ENCODE results near the gene TEX2.

The TEX2 gene

DNA sequence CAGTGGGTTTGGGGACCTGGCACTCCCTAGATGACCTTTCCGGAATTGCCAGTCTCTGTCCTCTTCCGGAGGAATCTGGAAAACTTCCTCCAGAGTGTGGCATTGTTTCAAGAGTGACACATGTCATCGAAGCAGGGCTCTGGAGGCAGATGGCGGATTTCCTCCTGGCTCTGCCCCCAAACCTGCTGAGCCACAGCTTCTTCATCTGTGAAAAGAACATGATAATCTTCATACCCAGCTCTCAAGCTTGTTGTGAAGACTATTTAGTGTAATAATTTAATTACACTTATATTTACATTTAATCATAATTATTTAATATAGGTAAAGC, 19.7 kb upstream of the TEX2 start:
- no peak overlapping the region for H3K4me2 ChIP-seq (ENCODE audit: low read length)

DNA sequence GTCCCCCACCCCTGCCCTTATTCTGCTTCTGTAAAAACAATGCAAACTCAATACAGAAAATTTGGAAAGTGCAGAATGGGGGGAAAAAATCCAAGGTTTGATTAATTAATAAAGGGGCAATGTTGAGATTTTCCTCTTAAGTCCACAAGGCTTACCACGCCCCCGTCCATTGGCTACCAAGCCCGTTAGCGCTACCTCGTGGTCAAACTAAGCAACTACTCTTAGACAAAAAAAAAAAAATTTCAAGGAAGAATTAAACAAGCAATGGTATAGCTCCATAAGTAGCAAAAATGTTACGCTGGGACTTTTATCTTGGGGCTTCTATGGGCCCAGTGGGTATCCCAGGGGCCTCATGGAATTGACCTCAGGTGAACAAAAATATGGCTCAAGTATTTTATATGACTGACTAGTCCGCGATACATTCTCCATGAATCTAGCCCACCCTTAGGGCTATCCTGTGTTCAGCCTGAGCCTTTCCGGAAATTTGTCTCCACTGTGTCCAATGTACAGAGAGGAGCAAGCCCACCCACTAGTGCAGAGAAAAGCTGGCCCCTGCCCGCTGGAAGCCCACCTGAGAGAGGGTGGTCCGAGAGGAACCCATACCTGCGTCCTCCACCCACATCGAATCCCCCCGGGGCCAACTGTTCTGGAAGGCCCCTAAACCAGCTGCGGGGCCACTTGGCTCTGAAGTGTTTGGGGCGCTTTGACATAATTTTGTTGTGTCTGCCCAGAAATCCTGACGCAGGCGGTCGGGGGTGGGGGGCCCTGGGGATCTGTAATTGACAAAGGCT, 19.1 kb upstream of the TEX2 start:
- H3K36me3 ChIP-seq (replicated peaks; ENCODE audit: low read depth, low read length), result no peaks in the 10 kb centered on the region
- no peaks in the 10 kb centered on the region for H3K79me2 ChIP-seq (ENCODE audit: low read length)
- TF ChIP-seq EZH2phosphoT487 (IDR thresholded peaks at IDR 0.05; ENCODE audit: low read depth), result no peak
- TF ChIP-seq, protein P1, sequence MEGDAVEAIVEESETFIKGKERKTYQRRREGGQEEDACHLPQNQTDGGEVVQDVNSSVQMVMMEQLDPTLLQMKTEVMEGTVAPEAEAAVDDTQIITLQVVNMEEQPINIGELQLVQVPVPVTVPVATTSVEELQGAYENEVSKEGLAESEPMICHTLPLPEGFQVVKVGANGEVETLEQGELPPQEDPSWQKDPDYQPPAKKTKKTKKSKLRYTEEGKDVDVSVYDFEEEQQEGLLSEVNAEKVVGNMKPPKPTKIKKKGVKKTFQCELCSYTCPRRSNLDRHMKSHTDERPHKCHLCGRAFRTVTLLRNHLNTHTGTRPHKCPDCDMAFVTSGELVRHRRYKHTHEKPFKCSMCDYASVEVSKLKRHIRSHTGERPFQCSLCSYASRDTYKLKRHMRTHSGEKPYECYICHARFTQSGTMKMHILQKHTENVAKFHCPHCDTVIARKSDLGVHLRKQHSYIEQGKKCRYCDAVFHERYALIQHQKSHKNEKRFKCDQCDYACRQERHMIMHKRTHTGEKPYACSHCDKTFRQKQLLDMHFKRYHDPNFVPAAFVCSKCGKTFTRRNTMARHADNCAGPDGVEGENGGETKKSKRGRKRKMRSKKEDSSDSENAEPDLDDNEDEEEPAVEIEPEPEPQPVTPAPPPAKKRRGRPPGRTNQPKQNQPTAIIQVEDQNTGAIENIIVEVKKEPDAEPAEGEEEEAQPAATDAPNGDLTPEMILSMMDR (IDR thresholded peaks at IDR 0.05; ENCODE audit: low read depth, low read length), result peak; percentile 85
- peaks cover 14% of the 10 kb centered on the region for H3K4me1 ChIP-seq (ENCODE audit: low read length)
- no peak overlapping the region for H3K4me2 ChIP-seq (ENCODE audit: low read length)
- H3K9me3 ChIP-seq (ENCODE audit: insufficient read depth, low read length), result no peaks in the 10 kb centered on the region
- H3K9ac ChIP-seq (ENCODE audit: low read length), result no peak overlapping the region
- H2AFZ ChIP-seq (ENCODE audit: low read depth, low read length), result no peak overlapping the region
- H3K4me3 ChIP-seq (ENCODE audit: low read length), result no peak overlapping the region
- H4K20me1 ChIP-seq (ENCODE audit: insufficient read depth, low read length), result no peaks in the 10 kb centered on the region
- no peak overlapping the region for H3K27ac ChIP-seq (ENCODE audit: low read length)
- H3K27me3 ChIP-seq (ENCODE audit: low read depth, low read length), result no peaks in the 10 kb centered on the region

More for the DNA sequence above, 19.7 kb upstream of the TEX2 start:
- H2AFZ ChIP-seq (ENCODE audit: low read depth, low read length), result no peak overlapping the region
- H4K20me1 ChIP-seq (ENCODE audit: insufficient read depth, low read length), result no peaks in the 10 kb centered on the region
- no peaks in the 10 kb centered on the region for H3K9me3 ChIP-seq (ENCODE audit: insufficient read depth, low read length)
- H3K27me3 ChIP-seq (ENCODE audit: low read depth, low read length), result no peaks in the 10 kb centered on the region
- no peak overlapping the region for H3K9ac ChIP-seq (ENCODE audit: low read length)
- H3K4me1 ChIP-seq (ENCODE audit: low read length), result peaks cover 11% of the 10 kb centered on the region
- H3K79me2 ChIP-seq (ENCODE audit: low read length), result no peaks in the 10 kb centered on the region
- no peak for TF ChIP-seq EZH2phosphoT487 (IDR thresholded peaks at IDR 0.05; ENCODE audit: low read depth)
- TF ChIP-seq, protein P1 (IDR thresholded peaks at IDR 0.05; ENCODE audit: low read depth, low read length), result no peak
- H3K36me3 ChIP-seq (replicated peaks; ENCODE audit: low read depth, low read length), result no peaks in the 10 kb centered on the region
- no peak overlapping the region for H3K4me3 ChIP-seq (ENCODE audit: low read length)
- no peak overlapping the region for H3K27ac ChIP-seq (ENCODE audit: low read length)

DNA sequence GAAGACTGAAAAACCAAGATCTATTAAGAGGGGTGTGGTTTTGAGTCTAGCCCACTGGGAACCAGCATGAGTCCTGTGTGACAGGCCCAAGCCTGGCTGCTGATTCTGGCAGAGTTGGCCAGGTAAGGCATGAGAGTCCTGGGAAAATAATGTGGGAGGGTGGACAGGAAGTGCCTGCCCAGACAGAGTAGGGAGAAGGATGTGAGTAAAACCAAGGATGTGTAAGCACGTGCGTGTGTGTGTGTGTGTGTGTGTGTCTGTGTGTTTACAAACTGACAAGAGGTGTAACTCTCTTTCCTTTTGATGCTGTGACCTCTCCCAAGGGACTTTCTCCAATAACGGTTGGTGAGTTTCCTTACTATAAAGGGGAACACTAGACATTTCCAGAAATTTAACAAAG, 15.6 kb upstream of the TEX2 start:
- Histone ChIP-seq H3K36me3 (replicated peaks; ENCODE audit: low read depth, low read length) (no peaks in the 10 kb centered on the region), H3K79me2 (ENCODE audit: low read length) (no peaks in the 10 kb centered on the region), H3K27me3 (ENCODE audit: low read depth, low read length) (no peaks in the 10 kb centered on the region), H3K9me3 (ENCODE audit: insufficient read depth, low read length) (no peaks in the 10 kb centered on the region), H2AFZ (ENCODE audit: low read depth, low read length) (no peak overlapping the region), H3K4me3 (ENCODE audit: low read length) (no peak overlapping the region), H3K4me2 (ENCODE audit: low read length) (peak overlapping the region; percentile 45), H3K27ac (ENCODE audit: low read length) (no peak overlapping the region), H3K4me1 (ENCODE audit: low read length) (peaks cover 14% of the 10 kb centered on the region), H3K9ac (ENCODE audit: low read length) (no peak overlapping the region), H4K20me1 (ENCODE audit: insufficient read depth, low read length) (no peaks in the 10 kb centered on the region)
- TF ChIP-seq, protein P1 (IDR thresholded peaks at IDR 0.05; ENCODE audit: low read depth, low read length), result no peak
- TF ChIP-seq EZH2phosphoT487 (IDR thresholded peaks at IDR 0.05; ENCODE audit: low read depth), result no peak

DNA sequence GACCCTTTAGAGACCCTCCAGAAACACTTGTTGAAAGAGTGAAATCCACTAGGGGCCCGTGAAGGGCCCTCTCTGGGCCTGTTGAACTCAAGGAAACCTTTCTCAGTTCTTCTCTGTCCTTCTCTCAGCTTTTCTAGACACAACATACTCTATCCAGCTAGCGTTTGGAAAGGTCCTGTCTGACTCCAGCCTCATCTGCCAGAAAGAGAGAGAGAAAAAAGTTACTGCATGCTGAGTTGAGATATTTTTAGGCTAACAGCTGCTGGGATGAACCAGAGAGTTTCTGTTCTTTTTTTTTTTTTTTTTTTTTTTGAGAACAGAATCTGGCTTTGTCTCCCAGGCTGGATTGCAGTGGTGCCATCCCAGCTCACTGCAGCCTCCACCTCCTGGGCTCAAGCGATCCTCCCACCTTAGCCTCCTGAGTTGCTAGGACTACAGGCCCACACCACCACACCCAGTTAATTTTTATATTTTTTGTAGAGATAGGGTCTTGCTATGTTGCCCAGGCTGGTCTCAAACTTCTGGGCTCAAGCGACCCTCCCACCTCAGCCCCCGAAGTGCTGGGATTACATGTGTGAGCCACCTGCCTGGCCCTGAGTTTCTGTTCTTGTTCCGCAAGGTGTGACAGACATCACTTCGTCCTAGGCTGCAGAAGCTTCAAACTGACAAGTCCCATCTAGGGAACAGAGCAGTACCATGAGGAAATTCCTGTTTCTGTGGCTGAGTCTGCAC, 14.9 kb upstream of the TEX2 start:
- no peak overlapping the region for H2AFZ ChIP-seq (ENCODE audit: low read depth, low read length)
- peak overlapping the region; percentile 45 for H3K4me2 ChIP-seq (ENCODE audit: low read length)
- H3K9ac ChIP-seq (ENCODE audit: low read length), result no peak overlapping the region
- H4K20me1 ChIP-seq (ENCODE audit: insufficient read depth, low read length), result no peaks in the 10 kb centered on the region
- no peaks in the 10 kb centered on the region for H3K27me3 ChIP-seq (ENCODE audit: low read depth, low read length)
- no peak for TF ChIP-seq EZH2phosphoT487 (IDR thresholded peaks at IDR 0.05; ENCODE audit: low read depth)
- TF ChIP-seq, protein P1 (IDR thresholded peaks at IDR 0.05; ENCODE audit: low read depth, low read length), result no peak
- H3K4me1 ChIP-seq (ENCODE audit: low read length), result peaks cover 14% of the 10 kb centered on the region
- no peak overlapping the region for H3K4me3 ChIP-seq (ENCODE audit: low read length)
- no peaks in the 10 kb centered on the region for H3K9me3 ChIP-seq (ENCODE audit: insufficient read depth, low read length)
- no peaks in the 10 kb centered on the region for H3K79me2 ChIP-seq (ENCODE audit: low read length)
- no peak overlapping the region for H3K27ac ChIP-seq (ENCODE audit: low read length)
- no peaks in the 10 kb centered on the region for H3K36me3 ChIP-seq (replicated peaks; ENCODE audit: low read depth, low read length)

Data from OCI-LY3 (cell line).